ENCODE data around the gene COL13A1.

The COL13A1 gene

GRCh38 chr10:69845574-69846292 is 44.0 kb downstream of the COL13A1 start:
- no peak for DNase-seq (ENCODE audit: low read depth in 2 of 2)

- no peak for DNase-seq (ENCODE audit: low read depth in 2 of 2)
Observed at GRCh38 chr10:69846293-69846921, 44.7 kb downstream of the COL13A1 start.

- DNase-seq (ENCODE audit: low read depth in 2 of 2), result no peak
Observed at GRCh38 chr10:69847458-69847857, 45.8 kb downstream of the COL13A1 start.

- DNase-seq (ENCODE audit: low read depth in 2 of 2), result no peak
Observed at GRCh38 chr10:69847883-69848282, 46.2 kb downstream of the COL13A1 start.

GRCh38 chr10:69848454-69848853 is 46.7 kb downstream of the COL13A1 start:
- no peak for DNase-seq (ENCODE audit: low read depth in 2 of 2)

GRCh38 chr10:69849825-69850224 is 48.1 kb downstream of the COL13A1 start:
- no peak for DNase-seq (ENCODE audit: low read depth in 2 of 2)

- no peak for DNase-seq (ENCODE audit: low read depth in 2 of 2)
Observed at GRCh38 chr10:69850440-69850839, 48.7 kb downstream of the COL13A1 start.

- no peak for DNase-seq (ENCODE audit: low read depth in 2 of 2)
Observed at GRCh38 chr10:69851306-69851705, 49.6 kb downstream of the COL13A1 start.

GRCh38 chr10:69853064-69853463 is 51.4 kb downstream of the COL13A1 start:
- DNase-seq (ENCODE audit: low read depth in 2 of 2), result no peak

- no peak for DNase-seq (ENCODE audit: low read depth in 2 of 2)
Observed at GRCh38 chr10:69854511-69855345, 53.0 kb downstream of the COL13A1 start.

- no peak for DNase-seq (ENCODE audit: low read depth in 2 of 2)
Observed at GRCh38 chr10:69855346-69856111, 53.8 kb downstream of the COL13A1 start.

GRCh38 chr10:69856601-69857166 is 55.0 kb downstream of the COL13A1 start:
- DNase-seq (ENCODE audit: low read depth in 2 of 2), result no peak

- no peak for DNase-seq (ENCODE audit: low read depth in 2 of 2)
Observed at GRCh38 chr10:69858201-69858600, 56.5 kb downstream of the COL13A1 start.

- no peak for DNase-seq (ENCODE audit: low read depth in 2 of 2)
Observed at GRCh38 chr10:69860271-69860670, 58.6 kb downstream of the COL13A1 start.

- DNase-seq (ENCODE audit: low read depth in 2 of 2), result no peak
Observed at GRCh38 chr10:69861251-69862240, 59.8 kb downstream of the COL13A1 start.

- DNase-seq (ENCODE audit: low read depth in 2 of 2), result no peak
Observed at GRCh38 chr10:69862882-69863530, 61.3 kb downstream of the COL13A1 start.

GRCh38 chr10:69863580-69863979 is 61.9 kb downstream of the COL13A1 start:
- no peak for DNase-seq (ENCODE audit: low read depth in 2 of 2)

- DNase-seq (ENCODE audit: low read depth in 2 of 2), result no peak
Observed at GRCh38 chr10:69864321-69864720, 62.6 kb downstream of the COL13A1 start.

GRCh38 chr10:69865450-69865849 is 63.7 kb downstream of the COL13A1 start:
- no peak for DNase-seq (ENCODE audit: low read depth in 2 of 2)

- DNase-seq (ENCODE audit: low read depth in 2 of 2), result no peak
Observed at GRCh38 chr10:69866246-69866687, 64.6 kb downstream of the COL13A1 start.
